ENCODE data around the gene ALG12.
"Not testable (repeated sequence)": the region's sequence is repeated elsewhere in the genome, so short reads cannot be mapped to it uniquely, and the experiment has no call there.

Gene ALG12

DNA sequence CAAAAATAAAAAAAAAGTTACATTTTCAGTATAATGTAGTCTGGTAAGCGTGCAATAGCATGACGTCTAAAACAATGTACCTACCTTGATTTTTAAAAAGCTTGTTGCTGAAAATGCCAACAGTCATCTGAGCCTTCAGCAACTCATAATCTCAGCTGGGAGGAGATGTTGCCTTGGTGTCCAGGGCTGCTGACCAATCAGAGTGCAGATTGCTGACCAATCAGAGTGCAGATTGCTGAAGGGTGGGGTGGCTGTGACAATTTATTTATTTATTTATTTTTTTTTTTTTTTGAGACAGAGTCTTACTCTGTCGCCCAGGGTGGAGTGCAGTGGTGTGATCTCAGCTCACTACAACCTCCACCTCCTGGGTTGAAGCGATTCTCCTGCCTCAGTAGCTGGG is 46.8 kb downstream of the ALG12 start:
- H3K4me3 ChIP-seq (ENCODE audit: low read depth, low read length) = no peak overlapping the region

DNA sequence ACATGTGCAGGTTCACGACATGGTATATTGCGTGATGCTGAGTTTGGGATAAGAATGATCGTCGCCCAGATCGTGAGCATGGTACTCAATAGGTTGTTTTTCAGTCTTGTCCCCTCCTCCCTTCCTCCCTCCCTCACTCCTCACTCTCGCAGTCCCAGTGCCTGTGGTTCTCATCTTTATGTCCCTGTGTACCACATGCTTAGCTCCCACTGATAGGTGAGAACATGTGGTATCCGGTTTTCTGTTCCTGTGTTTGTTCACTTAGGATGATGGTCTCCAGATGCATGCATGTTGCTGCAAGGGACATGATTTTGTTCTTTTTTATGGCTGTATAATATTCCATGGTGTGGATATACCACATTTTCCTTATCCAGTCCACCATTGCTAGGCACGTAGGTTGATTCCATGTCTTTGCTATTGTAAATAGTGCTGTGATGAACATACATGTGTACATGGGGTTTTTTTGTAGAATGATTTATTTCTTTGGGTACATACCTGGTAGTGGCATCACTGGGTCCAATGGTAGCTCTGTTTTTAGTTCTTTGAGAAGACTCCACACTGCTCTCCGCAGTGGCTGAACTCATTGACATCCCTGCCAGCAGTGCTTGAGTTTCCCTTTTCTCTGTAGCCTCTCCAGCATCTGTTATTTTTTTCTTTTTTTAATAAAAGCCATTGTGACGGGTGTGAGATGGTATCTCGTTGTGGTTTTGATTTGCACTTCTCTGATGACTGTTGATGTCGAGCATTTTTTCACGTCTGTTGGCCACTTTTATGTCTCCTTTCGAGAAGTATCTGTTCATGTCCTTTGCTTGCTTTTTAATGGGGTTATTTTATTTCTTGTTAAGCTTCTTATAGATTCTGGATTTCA is 48.2 kb downstream of the ALG12 start:
- H3K4me3 ChIP-seq (ENCODE audit: low read depth, low read length) = no peak overlapping the region

DNA sequence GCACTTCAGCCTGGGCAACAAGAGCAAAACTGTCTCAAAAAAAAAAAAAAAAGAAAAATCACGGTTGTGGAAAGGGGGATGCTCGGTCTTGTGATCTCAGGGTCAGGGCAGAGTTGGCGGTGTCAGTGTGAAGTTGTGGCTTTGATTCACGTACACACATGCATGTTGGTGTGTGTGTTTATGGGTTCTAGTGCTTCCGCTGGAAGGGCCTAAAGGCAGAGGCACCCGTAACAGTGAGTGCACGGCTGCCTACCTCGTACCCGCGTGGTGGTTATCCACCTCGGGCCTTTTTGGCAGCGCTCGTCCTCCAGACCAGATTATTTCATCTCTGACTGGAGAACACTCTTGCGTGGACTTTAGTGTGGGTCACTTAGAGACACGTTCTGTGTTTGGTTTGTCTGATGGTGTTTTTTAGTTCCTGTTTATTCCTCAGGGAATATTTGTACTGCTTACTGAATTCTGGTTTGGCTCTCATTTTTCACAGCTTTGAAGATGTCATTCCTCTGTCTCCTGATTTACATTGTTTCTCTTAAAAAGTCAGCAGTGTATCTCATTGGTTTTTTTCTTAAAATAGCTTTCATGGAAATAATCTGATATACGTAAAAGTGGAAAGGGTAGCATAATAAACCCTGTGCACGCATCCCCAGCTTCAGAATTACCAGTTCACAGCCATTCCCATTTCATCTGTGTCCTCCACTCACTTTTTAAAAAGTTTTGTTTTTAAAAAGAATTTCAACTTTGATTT is 49.0 kb downstream of the ALG12 start:
- H3K4me3 ChIP-seq (ENCODE audit: low read depth, low read length) = no peak overlapping the region

- no peak overlapping the region for H3K4me3 ChIP-seq (ENCODE audit: low read depth, low read length)
Measured at GRCh38 chr22:49867303-49868265, 50.7 kb downstream of the ALG12 start.

- H3K4me3 ChIP-seq (ENCODE audit: low read depth, low read length) = no peak overlapping the region
Measured at GRCh38 chr22:49866646-49867045, 51.6 kb downstream of the ALG12 start.

- H3K4me3 ChIP-seq (ENCODE audit: low read depth, low read length) = no peak overlapping the region
Measured at GRCh38 chr22:49866134-49866533, 52.1 kb downstream of the ALG12 start.

GRCh38 chr22:49865156-49865555 is 53.1 kb downstream of the ALG12 start:
- no peak overlapping the region for H3K4me3 ChIP-seq (ENCODE audit: low read depth, low read length)

GRCh38 chr22:49863931-49864330 is 54.3 kb downstream of the ALG12 start:
- H3K4me3 ChIP-seq (ENCODE audit: low read depth, low read length) = no peak overlapping the region

DNA sequence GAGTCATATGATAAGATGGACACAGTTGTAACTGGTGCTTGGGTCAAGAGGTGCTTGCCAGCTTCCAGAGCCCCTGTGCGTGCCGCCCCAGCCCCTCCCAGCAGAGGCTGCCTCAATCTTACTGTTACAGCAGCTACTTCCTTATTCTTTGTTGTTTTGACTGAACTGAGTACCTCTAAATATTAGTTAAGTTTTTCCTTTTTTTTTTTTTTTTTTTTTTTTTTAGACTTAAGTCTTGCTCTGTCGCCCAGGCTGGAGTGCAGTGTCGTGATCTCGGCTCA is 55.8 kb downstream of the ALG12 start:
- no peak overlapping the region for H3K4me3 ChIP-seq (ENCODE audit: low read depth, low read length)

- no peak overlapping the region for H3K4me3 ChIP-seq (ENCODE audit: low read depth, low read length)
Measured at GRCh38 chr22:49861642-49862495, 56.4 kb downstream of the ALG12 start.

- no peak overlapping the region for H3K4me3 ChIP-seq (ENCODE audit: low read depth, low read length)
Measured at GRCh38 chr22:49858827-49859226, 59.4 kb downstream of the ALG12 start.

- no peak overlapping the region for H3K4me3 ChIP-seq (ENCODE audit: low read depth, low read length)
Measured at GRCh38 chr22:49856766-49857618, 61.2 kb downstream of the ALG12 start.

DNA sequence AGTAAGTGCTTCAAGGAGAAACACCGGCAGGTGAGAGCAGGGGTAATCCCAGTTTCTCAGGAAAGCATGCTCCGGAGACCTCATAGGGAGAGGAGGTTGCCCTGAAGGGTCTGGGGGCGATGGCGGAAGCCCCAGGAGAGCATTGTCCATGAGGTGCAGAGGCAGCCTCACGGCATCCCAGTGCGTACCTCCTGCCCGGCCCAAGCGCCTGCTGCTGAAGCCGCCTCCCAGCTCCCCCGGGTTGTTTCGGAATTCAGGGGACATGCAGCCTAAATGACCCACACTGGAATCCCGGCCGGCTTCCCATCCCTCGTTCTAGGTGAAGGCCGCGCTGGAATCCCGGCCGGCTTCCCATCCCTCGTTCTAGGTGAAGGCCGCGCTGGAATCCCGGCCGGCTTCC is 61.9 kb downstream of the ALG12 start:
- no peak overlapping the region for H3K4me3 ChIP-seq (ENCODE audit: low read depth, low read length)

DNA sequence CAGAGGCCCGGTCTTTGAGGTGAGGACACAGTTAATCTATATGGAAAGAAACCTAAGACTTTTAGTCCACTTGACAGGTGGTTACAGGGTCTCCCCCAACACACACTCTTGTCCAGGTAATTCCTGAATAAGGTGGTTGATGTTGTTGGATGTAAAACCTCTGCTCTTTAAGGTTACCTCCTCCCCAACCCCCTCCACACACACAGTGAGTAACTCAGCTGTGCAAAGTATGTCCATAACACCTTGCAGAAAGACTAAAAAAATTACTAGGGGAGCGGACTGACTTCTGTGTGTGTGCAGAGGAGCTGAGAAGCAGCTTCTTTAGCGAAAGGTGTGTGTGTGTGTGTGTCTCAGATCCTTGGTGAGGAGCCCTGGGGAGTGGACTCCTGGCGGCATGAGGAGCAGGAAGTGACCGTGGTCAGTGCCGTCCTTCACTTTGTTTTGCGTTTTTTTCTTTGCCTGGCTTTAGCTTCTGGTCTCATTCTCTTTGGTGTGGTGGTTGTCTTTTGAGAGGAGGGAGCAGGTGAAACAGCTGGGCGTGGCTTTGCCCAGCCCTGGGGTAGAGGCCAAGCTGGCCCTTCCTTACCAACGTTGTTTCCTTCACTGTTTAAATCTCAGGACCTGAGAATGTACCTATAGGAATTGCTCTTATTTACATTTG is 62.9 kb downstream of the ALG12 start:
- H3K4me3 ChIP-seq (ENCODE audit: low read depth, low read length) = no peak overlapping the region

- H3K4me3 ChIP-seq (ENCODE audit: low read depth, low read length) = peak overlapping the region; percentile 85
Measured at GRCh38 chr22:49853981-49854831, 64.0 kb downstream of the ALG12 start.

DNA sequence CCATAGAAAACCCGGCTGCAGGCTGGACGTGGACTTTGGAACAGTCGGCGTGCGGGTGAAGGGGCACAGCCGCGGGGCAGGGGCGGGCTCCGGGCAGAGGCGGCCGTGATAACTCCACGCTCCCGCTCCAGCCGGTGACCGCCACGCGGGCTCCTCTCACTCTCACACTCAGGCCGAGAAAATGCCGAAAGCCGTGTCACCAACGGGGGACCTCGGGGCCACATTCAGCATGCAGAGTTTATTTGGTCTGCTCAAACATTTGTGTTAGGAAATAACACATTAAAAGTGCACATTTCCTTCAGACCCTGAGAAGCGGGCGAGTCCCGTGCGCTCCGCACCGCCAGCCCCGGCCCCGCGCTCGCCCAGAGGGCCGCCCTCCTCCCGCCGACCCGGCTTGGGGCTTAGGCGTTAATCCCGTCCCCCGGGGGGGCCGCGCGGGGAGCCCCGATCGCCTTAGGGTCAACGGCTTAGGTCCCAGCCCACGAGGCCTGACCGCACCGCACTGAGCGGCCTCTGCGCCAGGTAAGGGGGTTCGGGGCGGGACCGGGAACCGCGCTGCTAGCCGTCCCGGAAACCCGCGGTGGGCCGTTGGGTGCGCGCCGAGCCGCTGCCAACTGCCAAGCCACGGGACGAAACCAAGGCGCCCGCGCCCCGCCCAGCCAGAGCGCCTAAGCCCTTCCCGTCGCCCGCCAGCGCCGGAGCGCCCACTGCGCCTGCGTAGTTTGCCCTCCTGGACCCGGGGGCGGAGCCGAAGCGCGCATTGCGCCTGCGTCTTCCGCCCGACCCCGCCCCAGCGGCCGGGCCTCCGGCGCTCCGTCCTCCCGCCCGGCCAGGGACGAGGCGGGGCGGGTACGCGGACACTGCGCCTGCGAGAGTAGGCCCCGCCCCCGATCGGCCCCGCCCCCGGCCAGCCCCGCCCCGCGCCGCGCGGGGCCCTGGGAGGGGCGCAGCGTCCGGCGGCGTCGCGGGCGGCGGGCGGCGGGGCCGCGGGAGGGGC is 65.0 kb downstream of the ALG12 start, which contains the start of gene ZBED4:
ZBED4 (plus strand) TSS at position 947 of the 997 bp plus-strand sequence. CDS start 29,819 bp downstream, outside the sequence.
- peak within 1 kb of the TSS; percentile 85 for H3K4me3 ChIP-seq (ENCODE audit: low read depth, low read length)

DNA sequence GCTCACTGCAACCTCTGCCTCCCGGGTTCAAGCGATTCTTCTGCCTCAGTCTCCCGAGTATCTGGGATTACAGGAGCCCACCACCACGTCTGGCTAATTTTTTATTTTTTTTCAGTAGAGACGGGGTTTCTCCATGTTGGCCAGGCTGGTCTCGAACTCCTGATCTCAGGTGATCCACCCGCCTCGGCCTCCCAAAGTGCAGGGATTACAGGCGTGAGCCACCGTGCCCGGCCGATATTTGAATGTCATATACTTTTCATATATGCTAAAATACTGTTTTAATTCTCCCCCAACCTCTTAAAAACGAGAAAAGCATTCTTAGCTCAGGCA is 65.7 kb downstream of the ALG12 start:
- H3K4me3 ChIP-seq (ENCODE audit: low read depth, low read length) = not testable (repeated sequence)

All from iPS-11a (cell line).